ENCODE results near the gene GTSE1.

Gene GTSE1

DNA sequence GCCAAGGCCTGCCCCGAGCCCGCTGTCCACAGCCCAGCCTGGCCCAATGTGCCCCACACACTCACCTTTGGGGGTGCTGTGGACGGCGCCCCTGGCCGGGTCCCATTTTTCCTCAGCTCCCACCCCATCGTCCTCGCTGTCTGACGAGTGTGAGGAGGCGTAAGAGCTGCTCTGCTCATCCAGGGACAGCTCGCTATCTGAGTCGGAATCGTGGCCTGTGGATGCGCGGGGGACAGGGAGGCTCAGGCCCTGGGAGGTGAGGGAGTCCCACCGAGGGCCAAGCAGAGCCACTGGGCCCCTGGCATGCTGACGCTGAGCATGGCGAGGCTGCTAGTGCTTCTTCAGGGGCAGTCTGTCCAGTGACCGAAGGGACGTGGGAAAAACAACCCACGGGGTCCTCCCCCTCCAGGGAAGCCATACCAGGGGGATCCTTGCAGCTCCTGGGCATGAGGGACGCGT is 68.5 kb downstream of the GTSE1 start:
- Mint-ChIP-seq H3K4me1 (ENCODE audit: low read depth) (peaks cover 5% of the 10 kb centered on the region), H3K9me3 (no peaks in the 10 kb centered on the region), H3K27ac (no peak overlapping the region), H3K36me3 (ENCODE audit: low read depth) (no peaks in the 10 kb centered on the region), H3K27me3 (no peaks in the 10 kb centered on the region), H3K4me3 (no peak overlapping the region)

DNA sequence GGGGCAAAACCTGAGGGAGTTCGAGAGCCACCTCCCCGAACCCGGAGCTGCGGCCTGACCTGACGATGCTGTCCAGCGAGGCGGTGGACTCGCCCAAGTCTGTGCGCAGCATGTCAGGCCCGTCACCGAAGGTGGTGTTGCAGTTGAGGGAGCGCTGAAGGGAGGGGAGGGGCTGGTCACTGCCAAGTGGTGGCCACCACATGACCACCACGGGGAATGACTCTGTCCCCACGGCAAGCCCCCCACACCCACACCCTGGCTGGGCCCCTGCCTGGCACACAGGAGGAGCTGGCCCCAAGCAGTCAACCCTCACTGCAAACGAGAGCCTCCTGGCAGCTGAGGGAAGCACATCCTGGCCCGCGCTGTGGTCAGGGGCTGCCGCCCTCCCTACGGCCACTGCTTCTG is 69.7 kb downstream of the GTSE1 start:
- Mint-ChIP-seq H3K27ac (no peak overlapping the region), H3K9me3 (no peaks in the 10 kb centered on the region), H3K4me1 (ENCODE audit: low read depth) (peaks cover 16% of the 10 kb centered on the region)

GRCh38 chr22:46366801-46367706 is 70.4 kb downstream of the GTSE1 start:
- Mint-ChIP-seq H3K27ac (no peak overlapping the region), H3K4me3 (no peak overlapping the region)

More for the DNA sequence above, 69.7 kb downstream of the GTSE1 start:
- Mint-ChIP-seq H3K36me3 (ENCODE audit: low read depth) (no peaks in the 10 kb centered on the region), H3K27me3 (no peaks in the 10 kb centered on the region), H3K4me3 (no peak overlapping the region)

GRCh38 chr22:46367707-46368191 is 71.1 kb downstream of the GTSE1 start:
- H3K36me3 Mint-ChIP-seq (ENCODE audit: low read depth), result no peaks in the 10 kb centered on the region
- H3K4me3 Mint-ChIP-seq, result no peak overlapping the region
- no peaks in the 10 kb centered on the region for H3K9me3 Mint-ChIP-seq
- no peak overlapping the region for H3K27ac Mint-ChIP-seq
- H3K4me1 Mint-ChIP-seq (ENCODE audit: low read depth), result peaks cover 25% of the 10 kb centered on the region
- no peaks in the 10 kb centered on the region for H3K27me3 Mint-ChIP-seq

More at GRCh38 chr22:46366801-46367706, 70.4 kb downstream of the GTSE1 start:
- Mint-ChIP-seq H3K36me3 (ENCODE audit: low read depth) (no peaks in the 10 kb centered on the region), H3K9me3 (no peaks in the 10 kb centered on the region), H3K4me1 (ENCODE audit: low read depth) (peaks cover 20% of the 10 kb centered on the region), H3K27me3 (no peaks in the 10 kb centered on the region)

DNA sequence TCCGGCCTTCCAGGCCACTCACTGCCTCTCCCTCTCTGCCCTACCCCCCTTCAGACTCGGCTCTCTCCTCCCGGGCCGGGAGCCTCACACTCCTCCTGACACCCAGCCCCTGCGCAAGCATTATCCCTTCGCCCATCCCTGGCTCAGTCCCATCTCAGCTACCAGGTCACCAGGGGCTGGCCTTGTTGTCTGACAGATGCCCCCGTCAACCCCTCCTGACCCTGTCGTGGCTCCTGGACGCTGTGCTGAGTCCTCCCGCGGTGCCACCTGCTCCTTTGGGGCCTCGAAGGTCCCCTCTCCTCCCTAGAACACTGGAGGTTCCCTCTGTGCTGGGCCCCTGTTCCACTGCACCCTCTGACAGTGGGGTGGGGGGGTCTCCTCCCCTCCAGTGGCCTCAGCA is 71.8 kb downstream of the GTSE1 start:
- Mint-ChIP-seq H3K4me3 (no peak overlapping the region), H3K36me3 (ENCODE audit: low read depth) (no peaks in the 10 kb centered on the region), H3K27me3 (no peaks in the 10 kb centered on the region), H3K9me3 (no peaks in the 10 kb centered on the region), H3K4me1 (ENCODE audit: low read depth) (peaks cover 30% of the 10 kb centered on the region), H3K27ac (no peak overlapping the region)

- H3K9me3 Mint-ChIP-seq, result no peaks in the 10 kb centered on the region
- no peaks in the 10 kb centered on the region for H3K27me3 Mint-ChIP-seq
- H3K27ac Mint-ChIP-seq, result no peak overlapping the region
- peaks cover 36% of the 10 kb centered on the region for H3K4me1 Mint-ChIP-seq (ENCODE audit: low read depth)
- H3K36me3 Mint-ChIP-seq (ENCODE audit: low read depth), result no peaks in the 10 kb centered on the region
- H3K4me3 Mint-ChIP-seq, result no peak overlapping the region
These were observed 72.4 kb downstream of the GTSE1 start for GRCh38 chr22:46368871-46369715.

- no peaks in the 10 kb centered on the region for H3K36me3 Mint-ChIP-seq (ENCODE audit: low read depth)
- H3K9me3 Mint-ChIP-seq, result no peaks in the 10 kb centered on the region
- no peak overlapping the region for H3K27ac Mint-ChIP-seq
- no peak overlapping the region for H3K4me3 Mint-ChIP-seq
- H3K27me3 Mint-ChIP-seq, result no peaks in the 10 kb centered on the region
- H3K4me1 Mint-ChIP-seq (ENCODE audit: low read depth), result peaks cover 40% of the 10 kb centered on the region
These were observed 73.3 kb downstream of the GTSE1 start for GRCh38 chr22:46369716-46370583.

- Mint-ChIP-seq H3K9me3 (peaks cover 5% of the 10 kb centered on the region), H3K4me3 (no peak overlapping the region), H3K36me3 (ENCODE audit: low read depth) (peaks cover 6% of the 10 kb centered on the region), H3K27me3 (peaks cover 4% of the 10 kb centered on the region), H3K27ac (no peak overlapping the region), H3K4me1 (ENCODE audit: low read depth) (peaks cover 40% of the 10 kb centered on the region)
These were observed 74.1 kb downstream of the GTSE1 start for GRCh38 chr22:46370584-46371291.

GRCh38 chr22:46371623-46372226 is 75.1 kb downstream of the GTSE1 start:
- Mint-ChIP-seq H3K4me1 (ENCODE audit: low read depth) (peaks cover 40% of the 10 kb centered on the region), H3K27me3 (peaks cover 4% of the 10 kb centered on the region), H3K4me3 (no peak overlapping the region), H3K27ac (no peak overlapping the region), H3K36me3 (ENCODE audit: low read depth) (peaks cover 13% of the 10 kb centered on the region), H3K9me3 (peaks cover 8% of the 10 kb centered on the region)

GRCh38 chr22:46372686-46373085 is 76.0 kb downstream of the GTSE1 start:
- Mint-ChIP-seq H3K27me3 (peaks cover 4% of the 10 kb centered on the region), H3K4me3 (no peak overlapping the region), H3K4me1 (ENCODE audit: low read depth) (peaks cover 40% of the 10 kb centered on the region), H3K27ac (no peak overlapping the region), H3K36me3 (ENCODE audit: low read depth) (peaks cover 16% of the 10 kb centered on the region), H3K9me3 (peaks cover 8% of the 10 kb centered on the region)

- Mint-ChIP-seq H3K27me3 (peaks cover 4% of the 10 kb centered on the region), H3K4me3 (no peak overlapping the region), H3K27ac (no peak overlapping the region), H3K9me3 (peaks cover 8% of the 10 kb centered on the region), H3K36me3 (ENCODE audit: low read depth) (peaks cover 16% of the 10 kb centered on the region), H3K4me1 (ENCODE audit: low read depth) (peaks cover 40% of the 10 kb centered on the region)
These were observed 76.5 kb downstream of the GTSE1 start for GRCh38 chr22:46373159-46373558.

GRCh38 chr22:46373921-46374662 is 77.4 kb downstream of the GTSE1 start:
- Mint-ChIP-seq H3K27me3 (peaks cover 4% of the 10 kb centered on the region), H3K4me3 (no peak overlapping the region), H3K4me1 (ENCODE audit: low read depth) (peaks cover 40% of the 10 kb centered on the region), H3K9me3 (peaks cover 8% of the 10 kb centered on the region), H3K36me3 (ENCODE audit: low read depth) (peaks cover 16% of the 10 kb centered on the region), H3K27ac (no peak overlapping the region)

All from stimulated activated naive CD8-positive, alpha-beta T cell treated with anti-CD3 and anti-CD28 coated beads, Interleukin-15, Interleukin-2, amounts not matched to agents 100 ng/mL and 50 ng/mL, for 24 hours (primary cell).